Fibroblast of pulmonary artery (primary cell): Measurements from ENCODE around the gene ITLN2.
"Not testable (repeated sequence)": the region's sequence is repeated elsewhere in the genome, so short reads cannot be mapped to it uniquely, and the experiment has no call there.

Experiments used
- DNase-seq: peaks from one replicate; pipeline ENCODE4 v3.0.0-alpha.2; 2010; ENCODE audit warnings: low read depth
- H3K4me3 ChIP-seq: replicated peaks from 2 replicates; pipeline ENCODE4 v1.5.1; 2011; ENCODE audit warnings: low read depth, mild to moderate bottlenecking, control low read depth, low read length, moderate library complexity
- CTCF ChIP-seq: IDR thresholded peaks from 2 replicates; pipeline ENCODE4 v1.5.1; 2011; ENCODE audit warnings: mild to moderate bottlenecking, control low read depth, low read length, inconsistent platforms; ENCODE audit errors: missing control alignments

The ITLN2 gene

GRCh38 chr1:160911925-160912324 lies 42.7 kb downstream of the ITLN2 start:
- TF ChIP-seq CTCF, result no peak
- no peak for DNase-seq
- H3K4me3 ChIP-seq, result no peak overlapping the region

GRCh38 chr1:160911441-160911840 lies 43.2 kb downstream of the ITLN2 start:
- no peak overlapping the region for H3K4me3 ChIP-seq
- peak; percentile 96 for DNase-seq
- TF ChIP-seq CTCF, result no peak

- H3K4me3 ChIP-seq, result no peak overlapping the region
- no peak for DNase-seq
- no peak for TF ChIP-seq CTCF
These were observed 44.3 kb downstream of the ITLN2 start for GRCh38 chr1:160910170-160910750.

- no peak overlapping the region for H3K4me3 ChIP-seq
- peak; percentile 89 for DNase-seq
- no peak for TF ChIP-seq CTCF
These were observed 46.6 kb downstream of the ITLN2 start for GRCh38 chr1:160907976-160908375.

GRCh38 chr1:160905617-160905989 lies 49.0 kb downstream of the ITLN2 start:
- DNase-seq, result no peak
- TF ChIP-seq CTCF, result no peak
- no peak overlapping the region for H3K4me3 ChIP-seq

GRCh38 chr1:160904783-160905616 lies 49.6 kb downstream of the ITLN2 start:
- peak; percentile 69 for DNase-seq
- TF ChIP-seq CTCF, result no peak
- no peak overlapping the region for H3K4me3 ChIP-seq

- H3K4me3 ChIP-seq, DNase-seq: not testable (repeated sequence)
These were observed 52.4 kb downstream of the ITLN2 start for GRCh38 chr1:160902251-160902650.
